HG02759 (cell line): ENCODE results near the gene NFXL1.
A peak's percentile ranks its signal among the peaks of the same experiment; 100 is the strongest.

ENCODE experiments used
- ATAC-seq: cut with Tn5 transposase; IDR thresholded peaks from one replicate; pipeline ENCODE4 v1.9.1; 2021; ENCODE audit warnings: mild to moderate bottlenecking, moderate library complexity; ENCODE audit not compliant: unreplicated experiment

Gene NFXL1

DNA sequence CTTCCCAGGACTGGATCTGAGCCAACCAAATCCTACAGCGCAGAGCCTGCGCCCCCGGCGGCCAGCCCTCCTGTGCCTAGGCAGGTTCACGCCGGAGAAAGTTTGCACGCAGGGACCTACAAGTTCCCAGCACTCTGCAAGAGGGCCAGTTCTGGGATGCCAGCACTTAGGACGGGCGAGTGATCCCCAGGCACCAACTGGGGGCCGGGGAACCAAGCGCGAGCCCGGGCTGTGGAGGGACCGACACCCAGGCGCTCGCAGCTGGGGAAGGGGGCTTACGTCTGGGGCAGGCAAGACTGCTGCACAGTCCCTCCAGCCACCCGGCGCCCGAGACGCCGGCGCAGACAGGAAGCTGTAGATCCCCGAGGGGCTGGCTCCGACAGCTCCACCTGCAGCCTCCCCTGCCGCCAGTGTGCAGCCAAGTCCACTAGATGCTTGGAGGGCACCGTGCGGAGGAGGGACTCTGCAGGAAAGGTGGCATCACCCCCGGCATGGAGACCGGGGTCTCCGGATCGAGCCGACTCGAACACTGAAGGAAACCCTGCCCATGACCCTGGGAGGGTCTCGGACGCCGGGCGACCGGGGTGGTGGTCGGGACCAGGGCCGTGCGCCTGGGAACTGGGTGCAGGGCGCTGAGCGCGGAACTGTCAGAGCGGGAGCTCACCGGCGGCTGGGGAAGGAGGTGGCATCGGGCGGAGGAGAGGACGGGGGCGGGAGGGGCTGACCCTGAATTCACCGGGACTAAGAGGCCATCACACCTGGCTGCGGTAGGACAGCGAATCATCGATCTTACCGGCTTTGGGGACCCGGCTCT is 77.1 kb downstream of the NFXL1 start:
- ATAC-seq = peak; percentile 69

DNA sequence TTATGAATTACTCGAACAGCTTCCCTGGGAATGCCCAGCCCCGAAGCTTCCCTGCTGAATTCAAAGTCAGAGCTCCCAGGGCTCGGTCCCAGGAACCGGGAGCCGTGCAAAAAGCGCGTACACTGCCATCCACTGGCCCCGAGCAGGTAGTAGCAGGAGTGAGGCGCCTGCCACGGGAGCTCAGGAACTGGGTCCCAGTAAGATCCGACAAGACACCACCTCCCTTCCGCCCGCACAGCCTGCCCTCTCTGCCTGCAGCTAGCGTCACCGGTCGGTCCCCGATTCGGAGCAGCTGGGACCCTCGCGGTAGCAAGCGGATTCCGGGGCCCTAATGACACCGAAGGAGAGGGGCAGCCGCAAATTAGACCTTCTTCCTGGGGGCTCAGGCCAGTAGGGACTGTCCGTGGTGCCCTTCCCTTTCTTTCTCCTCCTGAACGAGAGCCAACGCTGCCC is 77.7 kb downstream of the NFXL1 start:
- peak; percentile 72 for ATAC-seq

DNA sequence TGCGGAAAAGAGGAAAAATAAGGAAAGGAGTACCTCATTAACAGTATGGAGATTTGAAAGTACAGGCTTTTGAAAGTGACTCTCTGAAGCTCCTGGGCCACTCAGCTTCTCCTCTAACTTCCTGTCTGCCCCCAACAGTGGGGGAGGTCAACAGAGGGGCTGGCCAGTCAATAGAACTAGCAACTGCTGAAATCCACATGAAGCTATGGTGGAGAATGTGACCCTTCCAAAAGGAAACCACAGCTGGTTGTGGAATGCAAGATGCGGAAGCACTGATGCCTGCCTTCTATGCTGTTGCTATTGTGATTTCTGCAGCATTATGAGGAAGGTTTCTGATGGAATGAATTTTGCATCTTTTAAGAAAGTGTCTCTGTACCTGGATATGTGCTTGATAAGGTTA is 78.9 kb downstream of the NFXL1 start:
- no peak for ATAC-seq

DNA sequence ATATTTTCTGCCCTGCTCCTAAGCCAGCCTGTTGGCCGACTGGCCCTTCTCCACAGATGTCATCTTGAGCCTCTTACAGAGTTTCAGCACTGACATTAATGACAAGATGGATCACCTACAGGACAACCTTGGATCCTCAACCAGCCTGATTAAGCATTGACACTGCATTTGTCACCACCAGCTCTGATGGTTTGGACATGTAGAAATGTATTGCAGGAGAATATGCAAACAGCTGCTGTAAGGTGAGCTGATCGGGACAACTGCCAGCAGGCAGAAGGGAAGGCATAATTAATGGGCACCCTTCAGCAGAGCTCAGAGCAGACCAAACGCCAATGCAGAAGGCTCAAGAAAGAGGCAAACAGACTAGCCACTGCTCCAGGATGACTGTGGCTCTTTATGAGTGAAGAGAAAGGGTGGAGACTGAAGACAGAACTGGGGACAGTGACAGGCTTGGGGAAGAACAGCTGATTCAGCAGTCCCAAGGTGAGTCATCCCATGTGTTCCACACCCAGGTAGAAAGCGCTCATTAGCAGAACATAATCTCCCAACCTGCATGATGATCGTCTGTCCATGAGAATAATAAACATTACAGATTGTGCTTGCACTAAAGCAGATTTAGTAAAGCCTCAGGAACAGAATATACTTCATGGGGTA is 83.2 kb downstream of the NFXL1 start:
- ATAC-seq = no peak

DNA sequence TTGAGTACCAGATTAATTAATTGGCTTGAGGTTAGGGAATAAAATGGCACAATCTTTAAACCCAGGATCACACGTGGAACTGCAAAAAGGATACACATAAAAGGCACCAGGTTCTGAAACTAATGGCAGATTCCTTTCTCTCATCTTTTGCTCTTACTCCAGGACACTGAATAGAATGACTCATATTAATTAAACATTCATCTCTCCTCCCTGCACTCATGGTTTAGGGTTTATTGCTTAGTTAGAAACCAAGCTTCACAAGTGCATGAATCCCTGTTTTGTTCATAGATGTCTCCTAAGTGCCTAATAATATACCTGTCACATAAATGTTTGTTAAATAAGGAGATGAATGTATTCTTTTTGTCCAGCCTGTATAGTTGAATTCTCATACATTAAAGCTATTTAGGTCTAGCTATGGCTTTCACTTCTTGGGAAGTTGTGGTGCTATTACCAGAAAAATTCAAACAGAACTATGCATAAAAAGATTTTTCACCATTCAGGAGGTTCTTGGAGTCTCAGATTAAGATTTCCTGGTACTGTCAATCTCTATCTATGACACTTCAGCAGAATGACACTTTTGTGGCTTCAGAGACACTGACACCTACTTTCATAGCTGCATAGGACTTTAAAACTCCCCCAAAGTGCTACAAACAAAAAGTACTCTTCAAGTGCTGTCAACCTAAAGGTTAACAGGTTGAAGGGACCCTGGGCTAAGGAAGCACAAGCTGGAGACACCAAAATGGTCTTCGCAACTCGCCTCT is 83.9 kb downstream of the NFXL1 start:
- no peak for ATAC-seq

DNA sequence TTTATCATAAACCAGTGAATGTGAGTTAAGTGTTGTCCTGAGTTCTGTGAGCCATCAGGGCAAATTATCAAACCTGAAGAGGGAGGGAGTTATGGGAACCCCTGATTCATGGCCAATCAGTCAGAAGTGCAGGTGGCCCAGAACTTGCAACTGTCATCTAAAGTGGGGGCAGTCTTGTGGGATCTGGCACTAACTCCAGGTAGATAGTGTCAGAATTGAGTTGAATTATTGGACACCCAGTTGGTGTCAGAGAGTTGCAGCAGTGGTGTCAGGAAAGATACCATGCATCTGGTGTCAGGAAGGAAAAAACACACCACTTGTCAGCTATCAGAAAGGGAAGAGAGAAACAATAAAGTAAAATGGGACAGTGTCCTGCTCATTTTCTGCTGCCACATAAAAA is 84.9 kb downstream of the NFXL1 start:
- no peak for ATAC-seq

DNA sequence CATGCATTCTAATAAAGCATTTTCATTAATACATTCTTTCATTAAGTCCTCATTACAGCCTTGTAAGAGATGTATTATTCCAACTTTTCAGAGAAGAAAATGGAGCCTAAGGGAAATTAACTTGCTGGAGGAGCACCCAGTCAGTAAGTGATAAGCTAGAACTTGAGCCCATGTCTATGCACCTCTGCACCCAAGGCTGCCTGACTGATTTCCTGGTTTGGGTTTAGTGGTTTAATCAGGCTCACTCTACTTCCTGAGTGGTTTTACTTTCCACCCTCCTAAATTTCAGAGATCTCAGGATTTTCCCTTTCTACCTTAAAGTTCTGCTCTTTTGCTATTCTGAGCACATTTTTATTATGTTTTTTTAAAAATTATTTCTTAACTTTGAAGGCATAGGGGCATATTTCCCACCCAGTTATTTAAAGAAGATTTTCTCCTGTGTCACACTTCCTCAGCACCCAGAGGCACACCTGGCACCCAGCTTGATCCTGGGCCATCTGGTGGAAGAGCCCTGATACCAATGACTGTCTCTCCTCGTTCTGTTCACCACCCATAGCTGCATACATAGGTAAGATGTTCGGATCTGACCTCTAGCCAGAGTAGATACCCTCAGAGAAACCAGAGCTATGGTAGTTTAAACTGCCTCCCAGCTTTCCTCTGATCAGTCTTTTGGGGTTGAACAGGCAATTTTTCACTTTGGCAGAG is 86.9 kb downstream of the NFXL1 start:
- no peak for ATAC-seq

DNA sequence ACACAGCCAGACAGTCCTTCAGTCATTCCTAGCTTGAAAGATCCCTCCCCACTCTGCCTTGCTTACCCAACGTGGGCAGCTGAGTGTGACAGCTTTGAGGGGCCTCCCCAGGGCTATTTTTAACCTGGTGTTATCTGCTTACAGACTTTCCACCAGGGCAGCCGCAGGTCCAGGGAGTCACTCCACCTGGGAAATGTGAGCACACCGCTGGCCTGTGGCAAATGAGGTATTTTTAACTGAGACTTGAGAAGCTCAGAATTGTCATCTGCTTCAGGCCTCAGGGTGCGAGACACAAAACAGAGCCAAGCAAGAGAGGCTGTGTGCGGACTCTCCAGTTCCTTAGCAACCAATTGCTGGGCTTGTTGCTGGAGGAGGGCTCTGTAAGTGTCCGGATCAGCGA is 89.5 kb downstream of the NFXL1 start:
- ATAC-seq = peak; percentile 57

DNA sequence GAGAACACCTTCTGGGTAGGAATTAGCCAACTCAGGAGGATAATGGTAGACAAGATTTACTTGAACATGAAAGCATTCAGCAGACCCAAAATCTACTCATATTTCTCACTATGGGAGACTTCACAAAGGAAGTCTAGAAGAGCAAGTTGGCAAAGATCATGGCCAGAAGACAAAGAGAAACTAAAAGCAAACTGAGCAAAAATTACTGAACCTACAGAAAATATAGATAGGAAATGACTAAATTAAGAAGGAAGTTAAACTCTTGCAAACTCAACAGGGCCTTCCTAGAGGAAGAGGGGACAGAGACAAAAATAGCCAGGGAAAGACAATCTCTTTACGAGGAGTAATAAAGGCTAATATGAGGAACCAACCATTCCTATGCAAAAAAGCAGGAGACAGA is 95.2 kb downstream of the NFXL1 start:
- ATAC-seq = no peak

DNA sequence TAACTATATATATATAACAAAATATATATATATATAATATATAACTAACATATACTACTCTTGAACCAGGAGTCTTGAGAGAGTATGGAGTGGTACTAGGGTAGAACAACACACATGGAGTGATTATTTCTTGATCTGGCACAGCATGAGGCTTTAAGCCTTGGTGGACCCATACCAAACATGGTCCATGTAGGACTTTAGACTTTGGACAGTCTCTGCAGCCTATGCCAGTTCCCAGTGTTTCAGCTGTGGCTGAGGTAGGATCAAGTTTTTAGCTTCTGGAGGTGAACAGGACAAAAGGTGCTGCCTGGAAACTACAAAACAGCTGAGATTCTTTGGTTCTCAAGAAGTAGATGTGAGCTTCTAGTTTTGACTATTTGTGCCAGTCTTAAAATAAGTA is 97.1 kb downstream of the NFXL1 start:
- ATAC-seq = no peak

DNA sequence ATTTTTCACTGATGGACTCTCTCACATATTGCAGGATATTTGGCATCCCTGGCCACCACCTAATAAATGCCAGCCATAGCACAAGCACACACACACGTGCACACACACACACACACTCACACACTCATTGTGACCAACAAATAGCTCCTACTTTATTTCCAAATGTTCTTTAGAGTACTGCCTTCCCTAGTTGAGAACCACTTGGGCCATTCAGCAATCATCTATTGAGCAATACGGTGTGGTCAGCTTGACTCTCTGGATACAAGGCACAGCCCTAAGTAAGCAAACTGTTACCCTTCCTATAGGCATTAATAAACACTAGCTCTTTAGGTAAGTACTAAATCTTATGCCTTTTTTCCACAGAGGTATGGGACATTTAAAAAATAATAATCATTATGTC is 97.6 kb downstream of the NFXL1 start:
- ATAC-seq = no peak

DNA sequence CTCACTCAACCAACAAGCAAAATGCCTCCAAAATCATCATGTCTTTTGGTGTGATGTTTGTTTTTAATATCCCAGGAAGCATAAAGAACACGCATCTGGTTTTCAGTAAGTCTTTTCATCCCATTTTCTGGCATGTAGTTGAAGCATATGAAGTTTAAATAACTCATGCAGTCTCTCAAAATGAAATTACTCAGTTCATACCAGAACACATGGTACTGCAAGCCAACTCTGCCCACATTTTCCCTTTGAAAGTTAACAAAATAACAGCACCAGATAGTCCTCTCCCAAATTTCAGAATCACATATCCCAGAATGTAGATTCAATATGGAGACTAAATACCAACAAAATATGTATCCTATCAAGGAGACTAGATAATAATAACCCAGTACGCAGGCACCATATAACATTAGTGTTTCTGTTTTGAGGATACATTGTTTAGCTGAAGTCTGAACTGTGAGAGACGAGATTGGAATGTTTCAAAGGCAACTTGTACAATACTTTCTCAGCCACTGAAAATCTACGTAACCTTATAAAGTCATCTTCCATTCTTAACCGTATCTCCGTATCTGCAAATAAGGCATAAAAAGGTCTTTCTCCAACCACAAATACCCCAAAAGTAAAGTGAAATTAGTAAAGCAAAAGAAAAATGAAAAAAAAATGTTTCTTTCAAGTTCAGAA is 99.6 kb downstream of the NFXL1 start:
- no peak for ATAC-seq

DNA sequence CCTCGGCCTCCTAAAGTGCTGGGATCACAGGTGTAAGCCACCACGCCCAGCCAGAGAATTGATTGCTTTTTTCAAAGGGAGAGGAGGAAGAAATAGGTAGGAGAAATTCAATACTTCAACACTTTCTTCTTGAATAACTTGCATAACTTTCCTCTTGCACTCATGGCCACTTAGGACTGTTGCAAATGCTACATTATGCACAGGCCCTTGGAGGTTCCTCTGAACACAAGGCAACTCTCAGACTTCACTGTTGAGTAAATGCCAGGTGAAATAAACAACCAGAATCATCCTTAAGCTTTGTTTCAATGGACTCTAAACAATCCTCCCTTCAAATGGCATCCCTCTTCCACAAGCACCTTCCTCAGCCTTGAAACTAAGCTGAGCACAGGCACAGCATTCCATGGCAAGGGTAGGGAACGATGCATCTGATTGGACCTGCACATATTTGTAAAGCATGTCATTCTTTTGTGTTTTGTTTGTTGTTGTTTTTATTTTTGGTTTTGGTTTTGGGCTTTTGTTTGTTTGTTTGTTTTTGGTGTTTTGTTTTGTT is 104.7 kb downstream of the NFXL1 start:
- no peak for ATAC-seq

DNA sequence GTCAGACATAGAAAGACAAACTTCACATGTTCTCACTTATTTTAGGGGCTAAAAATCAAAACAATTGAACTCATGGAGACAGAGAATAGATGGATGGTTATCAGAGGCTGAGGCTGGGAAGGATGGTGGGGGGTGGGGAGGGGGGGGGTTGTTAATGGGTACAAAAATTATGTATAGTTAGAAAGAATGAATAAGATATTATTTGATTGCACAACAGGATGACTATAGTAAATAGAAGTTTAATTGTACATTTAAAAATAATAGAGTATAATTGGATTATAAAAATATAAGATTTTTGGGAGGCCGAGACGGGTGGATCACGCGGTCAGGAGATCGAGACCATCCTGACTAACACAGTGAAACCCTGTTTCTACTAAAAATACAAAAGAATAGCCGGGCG is 109.8 kb downstream of the NFXL1 start:
- no peak for ATAC-seq

DNA sequence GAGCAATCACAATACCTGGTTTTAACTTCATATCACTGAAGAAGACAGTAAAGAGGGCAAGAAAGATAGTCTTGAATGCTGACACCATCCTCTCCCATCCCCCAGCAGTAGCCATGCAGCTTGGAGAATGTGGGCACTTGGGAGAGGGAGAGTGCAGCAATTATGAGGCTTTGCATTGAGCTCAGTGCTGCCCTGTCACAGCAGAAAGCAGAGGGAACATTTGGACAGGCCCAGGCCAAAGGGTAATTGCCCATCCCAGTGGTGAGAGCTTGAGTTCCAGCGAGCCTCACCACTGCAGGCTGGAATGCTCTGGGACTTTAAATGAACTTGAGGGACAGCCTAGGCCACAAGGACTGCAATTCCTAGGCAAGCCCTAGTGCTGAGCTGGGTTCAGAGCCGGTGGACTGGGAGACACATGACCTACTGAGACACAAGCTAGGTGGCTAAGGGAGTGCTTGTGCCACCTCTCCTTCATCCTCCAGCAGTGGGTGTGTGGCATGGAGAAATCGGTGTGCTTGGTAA is 112.8 kb downstream of the NFXL1 start:
- ATAC-seq = no peak

DNA sequence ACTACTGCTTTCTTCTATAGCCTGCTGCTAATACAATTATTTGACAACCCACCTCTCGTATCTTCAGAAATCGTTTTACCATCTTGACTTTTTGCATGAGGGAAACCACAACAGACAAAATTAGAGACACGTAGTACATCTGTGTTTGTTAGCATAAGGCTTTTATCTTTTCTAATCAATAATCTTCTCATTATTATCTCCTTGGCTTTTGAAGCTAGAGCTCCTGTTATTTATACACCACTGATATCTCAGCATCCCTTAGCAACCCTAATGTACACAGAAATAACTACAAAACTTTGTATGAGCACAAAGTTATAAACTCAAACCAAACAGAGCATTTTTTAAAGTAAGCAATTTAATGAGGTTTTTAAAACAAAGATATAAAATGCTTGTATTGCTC is 116.2 kb downstream of the NFXL1 start:
- ATAC-seq = no peak
